Measurements from ENCODE around the gene B4GALT3. TPM values are rescaled to one million over a fixed set of nuclear protein-coding genes. Genes with fewer than 3 reads are reported as not detected.
"Not testable (repeated sequence)": the region's sequence is repeated elsewhere in the genome, so short reads cannot be mapped to it uniquely, and the experiment has no call there.

The B4GALT3 gene
- 16.3 TPM for total RNA-seq

GRCh38 chr1:161177112-161177935 lies at the start of gene B4GALT3:
B4GALT3 (minus strand) TSS chr1:161177507; CDS start chr1:161176060, 1,447 bp downstream.
- DNase-seq (ENCODE audit: low spot score in 2 of 2) (peak; percentile 87 to 98), FAIRE-seq (no peak)

- no peak for DNase-seq (ENCODE audit: low spot score in 2 of 2)
- FAIRE-seq = no peak
Measured at GRCh38 chr1:161226759-161227158, 49.5 kb upstream of the B4GALT3 start.

- no peak for DNase-seq (ENCODE audit: low spot score in 2 of 2)
- no peak for FAIRE-seq
Measured at GRCh38 chr1:161226320-161226711, 49.0 kb upstream of the B4GALT3 start.

DNA sequence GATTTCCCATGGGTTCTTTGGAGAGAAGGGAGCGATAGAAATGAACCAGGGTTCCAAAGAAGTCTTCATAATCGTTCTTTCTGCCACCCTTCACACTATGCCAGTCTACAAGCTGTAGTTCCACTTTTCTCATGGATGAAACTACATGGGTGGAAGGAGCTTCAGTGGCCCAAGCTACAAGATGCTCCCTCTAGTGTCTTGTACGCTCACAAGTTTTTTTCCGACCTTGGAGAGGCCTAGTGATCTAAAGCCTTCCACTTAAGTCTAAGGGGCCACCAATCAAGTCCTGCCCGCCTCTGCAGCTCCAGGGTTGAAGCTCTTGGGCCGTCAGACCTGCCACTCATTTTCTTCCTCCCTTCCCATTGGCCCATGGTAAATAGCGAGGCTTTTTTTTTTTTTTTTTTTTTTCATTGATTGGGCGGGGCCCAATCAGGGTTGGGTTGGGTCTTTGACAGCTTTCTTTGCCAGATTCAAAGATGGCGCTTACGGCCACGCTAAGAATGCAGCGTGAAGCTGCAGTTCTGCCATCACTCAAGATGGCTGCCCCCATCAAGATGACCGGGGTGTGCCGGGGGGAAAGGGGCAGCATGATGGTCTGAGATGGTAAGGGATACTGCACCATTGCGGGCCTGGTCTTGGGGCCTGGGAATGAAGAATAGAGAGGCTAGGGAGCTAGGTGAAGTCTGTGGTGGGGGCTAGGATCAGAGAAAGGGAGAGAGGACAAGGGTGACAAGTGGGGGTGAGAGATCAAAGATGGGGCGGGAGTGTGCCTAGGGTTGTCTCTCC lies 48.4 kb upstream of the B4GALT3 start, which contains the start of gene TOMM40L:
Gene TOMM40L, plus strand, starts transcription at position 527 of the 786 bp plus-strand sequence. CDS start 430 bp downstream, outside the sequence.
- FAIRE-seq = peak; percentile 98
- peak; percentile 74 to 86 for DNase-seq (ENCODE audit: low spot score in 2 of 2)

DNA sequence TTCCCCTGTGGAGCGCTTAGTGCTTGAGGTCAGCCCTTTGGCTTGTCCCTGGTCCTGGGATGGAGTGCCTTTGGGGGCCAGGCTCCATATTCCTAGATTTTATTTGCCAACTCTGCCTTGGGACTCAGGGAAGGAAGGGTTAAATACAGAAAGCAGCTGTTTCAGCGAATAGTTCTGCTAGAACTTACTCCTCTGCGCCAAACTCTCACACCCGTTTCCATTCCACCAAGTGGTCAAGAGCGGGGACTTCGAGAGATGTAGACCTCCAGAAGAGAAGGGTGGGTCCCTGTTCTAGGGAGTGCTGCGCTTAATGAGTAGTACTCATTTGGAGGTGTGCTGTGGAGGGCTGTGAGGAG lies 47.8 kb upstream of the B4GALT3 start:
- no peak for DNase-seq (ENCODE audit: low spot score in 2 of 2)
- FAIRE-seq = no peak

GRCh38 chr1:161224695-161225087 lies 47.4 kb upstream of the B4GALT3 start:
- not testable (repeated sequence) for FAIRE-seq

DNA sequence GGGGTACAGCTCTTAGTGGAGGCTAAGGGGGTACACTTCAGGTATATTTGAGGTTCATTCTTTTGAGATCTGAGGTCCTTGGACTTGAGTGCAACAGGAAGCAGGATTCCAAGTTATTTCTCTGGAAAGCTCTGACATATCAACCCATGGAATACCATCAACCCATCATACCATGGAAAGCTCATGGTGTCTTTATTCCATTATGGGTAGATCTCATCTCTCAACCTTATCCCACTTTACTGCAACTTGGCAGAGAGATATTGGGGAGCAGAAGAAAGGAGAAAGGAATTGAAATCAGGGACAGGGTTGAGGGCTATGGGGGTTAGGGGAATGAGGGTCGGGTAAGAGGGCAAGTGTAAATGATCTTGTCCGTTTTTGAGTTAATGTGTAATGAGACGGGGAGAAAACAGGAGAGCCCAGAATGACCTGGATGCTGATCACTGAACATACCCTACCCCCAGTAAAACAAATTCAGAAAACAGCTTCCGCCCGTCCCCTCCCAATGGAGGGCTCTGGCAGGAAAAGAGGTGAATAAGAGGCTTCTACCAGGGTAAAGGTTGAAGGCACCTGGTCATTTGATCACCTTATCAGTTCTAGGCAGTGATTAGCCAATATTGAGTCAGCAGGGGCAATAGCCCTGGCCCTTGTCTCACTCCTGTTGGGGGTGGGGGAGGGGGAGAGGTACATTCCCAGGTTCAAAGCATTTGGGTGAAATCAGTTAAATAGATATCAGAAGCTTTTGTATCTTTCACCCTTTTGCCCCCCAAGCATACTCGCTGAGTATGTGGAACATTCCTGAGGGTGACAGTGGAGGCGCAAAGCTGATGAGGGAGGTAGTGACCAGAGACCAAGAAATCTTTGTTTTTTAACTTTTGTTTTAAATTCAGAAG lies 46.7 kb upstream of the B4GALT3 start:
- DNase-seq (ENCODE audit: low spot score in 2 of 2) (no peak), FAIRE-seq (no peak)

More at GRCh38 chr1:161224695-161225087, 47.4 kb upstream of the B4GALT3 start:
- not testable (repeated sequence) for DNase-seq (ENCODE audit: low spot score in 2 of 2)

DNA sequence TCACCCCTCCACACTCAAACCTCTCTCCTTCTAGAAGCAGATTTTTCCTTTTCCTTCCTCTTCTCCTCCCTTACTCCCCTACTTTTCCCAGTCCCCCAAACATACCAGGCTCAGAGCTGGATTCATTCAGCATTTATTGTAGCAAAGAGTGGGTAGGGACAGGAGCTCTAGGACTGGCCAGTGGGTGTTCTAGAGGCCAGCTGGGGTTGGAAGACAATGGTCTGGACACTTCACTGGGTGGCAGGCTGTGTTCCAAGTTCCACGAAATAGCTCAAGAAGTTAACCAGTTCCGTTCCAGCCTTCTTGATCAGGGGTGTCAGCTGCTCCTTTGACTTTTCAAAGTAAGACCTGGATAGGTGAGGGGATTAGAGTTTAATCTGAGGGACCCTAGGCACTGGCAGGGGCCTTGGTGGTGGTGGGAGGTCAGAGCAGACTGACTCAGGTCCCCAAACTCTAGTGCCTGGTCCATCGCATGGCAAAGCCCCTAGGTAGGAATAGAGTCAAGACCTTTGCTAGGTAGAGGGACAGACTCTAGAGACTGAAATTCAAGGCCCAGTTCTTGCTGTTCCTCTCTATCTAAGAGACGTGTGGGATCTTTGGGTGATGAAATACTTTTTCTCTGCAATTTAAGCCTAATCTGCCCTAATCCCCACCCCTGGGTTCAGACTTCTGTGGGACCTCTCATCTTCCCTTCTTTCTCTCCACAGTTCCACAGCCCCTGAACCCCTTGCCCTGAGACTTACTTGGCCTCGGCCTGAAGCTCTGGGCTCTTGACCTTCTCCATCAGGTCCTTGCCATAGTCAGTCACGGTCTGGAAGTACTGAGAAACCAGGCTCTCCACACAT lies 45.1 kb upstream of the B4GALT3 start:
- FAIRE-seq = no peak
- no peak for DNase-seq (ENCODE audit: low spot score in 2 of 2)

DNA sequence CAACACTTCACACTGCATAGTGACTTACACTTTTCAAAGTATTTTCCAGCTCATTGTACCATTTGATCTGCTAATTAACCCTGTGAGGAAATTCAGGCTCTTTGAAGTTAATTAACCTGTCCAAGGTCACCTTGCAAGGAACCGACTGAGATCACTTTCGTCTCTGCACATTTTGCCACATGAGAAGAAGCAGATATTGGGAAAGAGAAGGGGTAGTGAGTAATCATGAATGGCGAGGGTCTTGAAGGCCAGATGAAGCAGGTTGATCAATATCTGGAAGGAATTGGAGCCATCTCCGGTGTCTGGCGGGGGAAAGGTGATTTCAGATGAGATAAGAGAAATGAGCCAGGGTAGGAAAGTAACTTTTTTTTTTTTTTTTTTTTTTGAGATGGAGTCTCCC lies 42.7 kb upstream of the B4GALT3 start:
- FAIRE-seq = no peak
- DNase-seq (ENCODE audit: low spot score in 2 of 2) = no peak

DNA sequence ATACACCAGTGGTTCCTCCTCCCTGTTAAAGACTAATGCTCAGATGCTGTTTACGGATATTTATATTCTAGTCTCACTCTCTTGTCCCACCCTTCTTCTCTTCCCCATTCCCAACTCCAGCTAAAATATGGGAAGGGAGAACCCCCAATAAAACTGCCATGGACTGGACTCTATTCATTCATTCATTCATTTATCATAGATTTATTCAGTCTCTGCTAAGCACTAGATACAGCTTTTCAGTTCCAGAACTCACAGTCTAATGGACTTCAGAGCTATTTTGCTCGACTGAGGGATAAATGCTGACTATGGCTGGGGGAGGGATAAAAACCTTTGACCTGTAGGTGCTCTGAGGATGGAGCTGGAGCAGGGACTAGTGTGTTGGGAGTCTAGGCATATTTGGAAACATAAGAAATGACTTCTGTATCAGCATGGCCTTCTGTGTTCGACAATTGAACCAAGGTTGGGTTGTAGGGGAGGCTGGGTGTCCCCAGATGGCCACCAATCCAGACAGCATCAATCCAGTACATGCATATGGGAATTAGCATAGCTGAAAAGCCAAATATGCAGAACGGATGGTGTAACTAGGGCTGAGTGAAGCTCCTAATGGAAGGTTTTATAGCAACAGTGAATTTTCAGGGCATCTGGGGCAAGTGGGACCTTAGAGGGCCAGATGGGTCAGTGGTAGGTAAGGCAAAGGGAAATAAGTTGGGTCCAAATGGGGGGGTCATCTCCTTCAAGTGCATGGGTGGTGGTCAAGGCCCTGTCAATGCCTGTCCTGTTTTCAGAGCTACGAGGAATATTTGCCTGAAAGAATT lies 42.0 kb upstream of the B4GALT3 start:
- FAIRE-seq = no peak

DNA sequence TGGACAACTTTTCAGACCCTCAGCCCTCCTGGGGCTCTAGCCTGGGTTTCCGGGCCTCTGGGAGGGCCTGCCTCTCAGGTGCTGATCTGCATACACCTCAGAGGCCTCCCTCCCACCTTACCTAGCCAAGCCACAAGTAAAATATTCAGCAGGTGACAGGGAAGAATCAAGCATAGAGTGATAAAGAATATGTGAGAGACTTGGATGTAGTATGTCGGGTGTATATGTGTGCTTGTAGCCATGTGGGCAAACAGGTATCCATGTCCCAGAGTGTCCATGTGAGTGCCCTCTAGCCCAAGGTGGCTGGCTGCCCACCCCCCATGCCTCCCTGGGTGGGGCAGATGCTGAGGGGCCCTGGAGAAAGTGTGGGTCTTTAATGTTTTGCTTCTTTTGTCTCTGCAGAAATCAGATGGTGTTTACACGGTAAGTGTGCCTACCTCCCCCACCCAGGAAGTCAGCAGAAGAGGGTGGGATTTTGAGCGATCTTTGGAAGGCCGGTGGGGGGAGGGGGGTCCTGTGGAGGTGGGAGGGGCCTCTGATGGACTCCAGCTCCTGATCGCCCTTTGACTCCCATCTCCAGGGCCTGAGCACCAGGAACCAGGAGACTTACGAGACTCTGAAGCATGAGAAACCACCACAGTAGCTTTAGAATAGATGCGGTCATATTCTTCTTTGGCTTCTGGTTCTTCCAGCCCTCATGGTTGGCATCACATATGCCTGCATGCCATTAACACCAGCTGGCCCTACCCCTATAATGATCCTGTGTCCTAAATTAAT lies 41.2 kb upstream of the B4GALT3 start:
- FAIRE-seq (no peak), DNase-seq (ENCODE audit: low spot score in 2 of 2) (no peak)

More for the DNA sequence above, 42.0 kb upstream of the B4GALT3 start:
- no peak for DNase-seq (ENCODE audit: low spot score in 2 of 2)

- no peak for FAIRE-seq
- no peak for DNase-seq (ENCODE audit: low spot score in 2 of 2)
Measured at GRCh38 chr1:161217831-161218230, 40.5 kb upstream of the B4GALT3 start.

GRCh38 chr1:161216945-161217712 lies 39.8 kb upstream of the B4GALT3 start:
- DNase-seq (ENCODE audit: low spot score in 2 of 2) = no peak
- no peak for FAIRE-seq

DNA sequence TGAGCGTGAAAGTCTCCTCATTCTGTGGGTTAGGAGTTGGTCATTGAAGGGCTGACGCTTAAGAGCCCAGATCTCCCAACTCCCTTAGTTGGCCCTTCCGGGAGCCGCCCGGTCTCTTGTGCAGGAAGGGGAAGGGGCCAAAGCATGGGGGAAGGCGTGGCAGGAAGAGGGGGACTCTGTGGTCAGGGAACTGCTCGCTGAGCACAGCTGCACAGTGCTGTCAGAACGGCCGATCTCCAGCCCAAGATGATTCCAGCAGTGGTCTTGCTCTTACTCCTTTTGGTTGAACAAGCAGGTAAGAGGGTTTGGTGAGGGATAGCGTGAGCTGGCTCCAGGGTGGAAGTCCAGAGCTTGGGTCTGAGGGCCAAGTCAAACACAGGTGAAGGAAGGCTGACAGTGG lies 37.8 kb upstream of the B4GALT3 start, which contains the start of gene FCER1G:
Gene FCER1G, plus strand, starts transcription at position 220 of the 400 bp plus-strand sequence. Its CDS starts 27 bp downstream, at position 247.
- no peak for DNase-seq (ENCODE audit: low spot score in 2 of 2)
- FAIRE-seq = no peak

- DNase-seq (ENCODE audit: low spot score in 2 of 2) = no peak
- no peak for FAIRE-seq
Measured at GRCh38 chr1:161214369-161214768, 37.1 kb upstream of the B4GALT3 start.

GRCh38 chr1:161209790-161210409 lies 32.6 kb upstream of the B4GALT3 start:
- FAIRE-seq = no peak
- peak in 1 of 2 donors; percentile 73 for DNase-seq (ENCODE audit: low spot score in 2 of 2)

DNA sequence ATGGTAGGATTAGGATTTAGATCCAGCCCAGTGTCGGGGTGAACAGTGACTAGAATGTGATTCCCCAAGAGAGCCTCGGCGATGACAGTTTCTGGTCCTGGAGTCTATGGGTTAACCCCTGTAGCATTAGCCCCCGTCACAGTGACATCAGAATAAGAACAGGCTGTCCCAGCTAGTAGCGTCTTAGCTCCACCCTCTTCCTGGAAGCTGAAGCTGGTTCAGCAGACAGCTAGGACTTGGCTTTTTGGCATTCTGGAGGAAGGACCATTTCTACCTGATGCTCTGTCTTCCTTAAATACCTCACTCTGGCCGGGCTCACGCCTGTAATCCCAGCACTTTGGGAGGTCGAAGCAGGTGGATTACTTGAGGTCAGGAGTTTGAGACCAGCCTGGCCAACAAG lies 29.9 kb upstream of the B4GALT3 start:
- no peak for DNase-seq (ENCODE audit: low spot score in 2 of 2)
- no peak for FAIRE-seq

Data from frontal cortex (tissue), 4 donors.